GM23338 (cell line): Measurements from ENCODE around the gene ANTXR1.

ENCODE experiments used
- CREB1 ChIP-seq: fragments of 250-450 bp; sonication (Bioruptor Pico); IDR thresholded peaks from 2 replicates; pipeline ENCODE4 v1.5.0; 2020; ENCODE audit warnings: low read depth, mild to moderate bottlenecking, moderate library complexity
- CTCF ChIP-seq, 2 experiments: fragments of 200-600 bp in 1 of 2; sonication (generic) in 1 of 2; conservative IDR thresholded peaks; 2 replicates each; pipeline versions ENCODE4 v1.5.1 to v1.6.1; 2016 to 2017; ENCODE audit warnings: antibody characterized with exemption in 2 of 2, low read depth in 2 of 2, mild to moderate bottlenecking in 2 of 2, moderate library complexity in 1 of 2
- ETS1 ChIP-seq: IDR thresholded peaks from 2 replicates; pipeline ENCODE4 v1.6.1; 2016; ENCODE audit warnings: antibody characterized with exemption
- EZH2 ChIP-seq: fragments of 200-600 bp; sonication (generic); IDR thresholded peaks from one replicate; pipeline ENCODE4 v1.8.0; 2017; ENCODE audit warnings: antibody characterized with exemption, mild to moderate bottlenecking, low read depth; ENCODE audit not compliant: unreplicated experiment
- EZH2phosphoT487 ChIP-seq: fragments of 200-600 bp; sonication (generic); IDR thresholded peaks from one replicate; pipeline ENCODE4 v1.8.1; 2018; ENCODE audit warnings: antibody characterized with exemption; ENCODE audit not compliant: unreplicated experiment
- JUNB ChIP-seq: IDR thresholded peaks from one replicate; pipeline ENCODE4 v1.6.1; 2016; ENCODE audit warnings: antibody characterized with exemption; ENCODE audit not compliant: unreplicated experiment
- NANOG ChIP-seq: IDR thresholded peaks from 2 replicates; pipeline ENCODE4 v1.6.1; 2016; ENCODE audit warnings: antibody characterized with exemption, borderline replicate concordance
- POLR2AphosphoS5 ChIP-seq: IDR thresholded peaks from 2 replicates; pipeline ENCODE4 v1.6.1; 2016; ENCODE audit warnings: antibody characterized with exemption, low read depth
- REST ChIP-seq: IDR thresholded peaks from one replicate; pipeline ENCODE4 v1.6.1; 2018; ENCODE audit warnings: antibody characterized with exemption; ENCODE audit not compliant: unreplicated experiment
- STAT1 ChIP-seq: IDR thresholded peaks from one replicate; pipeline ENCODE4 v1.6.1; 2016; ENCODE audit warnings: antibody characterized with exemption; ENCODE audit not compliant: unreplicated experiment
- ZNF114 ChIP-seq: fragments of 250-450 bp; sonication (Bioruptor Pico); IDR thresholded peaks from 2 replicates; pipeline ENCODE4 v1.5.0; 2020; ENCODE audit warnings: mild to moderate bottlenecking, moderate library complexity
- ZNF331 ChIP-seq: fragments of 250-450 bp; sonication (Bioruptor Pico); IDR thresholded peaks from 2 replicates; pipeline ENCODE4 v1.5.0; 2020; ENCODE audit warnings: low read depth, mild to moderate bottlenecking, moderate library complexity

- TF ChIP-seq CTCF (conservative IDR thresholded peaks at IDR 0.05; ENCODE audit: low read depth in 2 of 2) (no peak), REST (no peak), EZH2 (no peak), POLR2AphosphoS5 (no peak), STAT1 (no peak), NANOG (no peak), EZH2phosphoT487 (no peak), ETS1 (no peak), CREB1 (CRISPR knock-in tag) (no peak), JUNB (no peak), ZNF114 (no peak), ZNF331 (CRISPR knock-in tag) (no peak)
Measured at GRCh38 chr2:69188182-69188900, 175.4 kb downstream of the ANTXR1 start.
